ENCODE measurements around the gene KHDRBS2.

The KHDRBS2 gene

GRCh38 chr6:62175195-62175594 lies 110.8 kb downstream of the KHDRBS2 start:
- DNase-seq (ENCODE audit: low read depth in 2 of 2): no peak

GRCh38 chr6:62174548-62174947 lies 111.5 kb downstream of the KHDRBS2 start:
- DNase-seq (ENCODE audit: low read depth in 2 of 2): no peak

GRCh38 chr6:62167736-62168135 lies 118.3 kb downstream of the KHDRBS2 start:
- no peak for DNase-seq (ENCODE audit: low read depth in 2 of 2)

- no peak for DNase-seq (ENCODE audit: low read depth in 2 of 2)
Measured at GRCh38 chr6:62162858-62163257, 123.2 kb downstream of the KHDRBS2 start.

GRCh38 chr6:62152796-62153195 lies 133.2 kb downstream of the KHDRBS2 start:
- DNase-seq (ENCODE audit: low read depth in 2 of 2): no peak

GRCh38 chr6:62150048-62150663 lies 135.9 kb downstream of the KHDRBS2 start:
- DNase-seq (ENCODE audit: low read depth in 2 of 2): no peak

GRCh38 chr6:62146954-62147853 lies 138.8 kb downstream of the KHDRBS2 start:
- no peak for DNase-seq (ENCODE audit: low read depth in 2 of 2)

- DNase-seq (ENCODE audit: low read depth in 2 of 2): no peak
Measured at GRCh38 chr6:62129127-62129526, 156.9 kb downstream of the KHDRBS2 start.

GRCh38 chr6:62119401-62119800 lies 166.6 kb downstream of the KHDRBS2 start:
- no peak for DNase-seq (ENCODE audit: low read depth in 2 of 2)

GRCh38 chr6:62103186-62103859 lies 182.7 kb downstream of the KHDRBS2 start:
- no peak for DNase-seq (ENCODE audit: low read depth in 2 of 2)

GRCh38 chr6:62102387-62102786 lies 183.6 kb downstream of the KHDRBS2 start:
- DNase-seq (ENCODE audit: low read depth in 2 of 2): no peak

- DNase-seq (ENCODE audit: low read depth in 2 of 2): no peak
Measured at GRCh38 chr6:62090442-62091229, 195.4 kb downstream of the KHDRBS2 start.

- no peak for DNase-seq (ENCODE audit: low read depth in 2 of 2)
Measured at GRCh38 chr6:62089781-62090180, 196.2 kb downstream of the KHDRBS2 start.

GRCh38 chr6:62086047-62086446 lies 200.0 kb downstream of the KHDRBS2 start:
- no peak for DNase-seq (ENCODE audit: low read depth in 2 of 2)

GRCh38 chr6:62075869-62076268 lies 210.2 kb downstream of the KHDRBS2 start:
- DNase-seq (ENCODE audit: low read depth in 2 of 2): no peak

- no peak for DNase-seq (ENCODE audit: low read depth in 2 of 2)
Measured at GRCh38 chr6:62059901-62060300, 226.1 kb downstream of the KHDRBS2 start.

- DNase-seq (ENCODE audit: low read depth in 2 of 2): no peak
Measured at GRCh38 chr6:62057300-62057699, 228.7 kb downstream of the KHDRBS2 start.

GRCh38 chr6:62045502-62045901 lies 240.5 kb downstream of the KHDRBS2 start:
- DNase-seq (ENCODE audit: low read depth in 2 of 2): no peak

- DNase-seq (ENCODE audit: low read depth in 2 of 2): no peak
Measured at GRCh38 chr6:62043084-62043483, 242.9 kb downstream of the KHDRBS2 start.

- no peak for DNase-seq (ENCODE audit: low read depth in 2 of 2)
Measured at GRCh38 chr6:62042429-62042828, 243.6 kb downstream of the KHDRBS2 start.

- DNase-seq (ENCODE audit: low read depth in 2 of 2): no peak
Measured at GRCh38 chr6:62039605-62040004, 246.4 kb downstream of the KHDRBS2 start.

GRCh38 chr6:62037445-62037844 lies 248.6 kb downstream of the KHDRBS2 start:
- no peak for DNase-seq (ENCODE audit: low read depth in 2 of 2)
